Astrocyte (in vitro differentiated cells and primary cell): Measurements from ENCODE around the gene GDF7.
"Not testable (repeated sequence)": the region's sequence is repeated elsewhere in the genome, so short reads cannot be mapped to it uniquely, and the experiment has no call there.

Source experiments
- CTCF ChIP-seq: IDR thresholded peaks from 2 replicates; pipeline ENCODE4 v1.5.1; 2011; ENCODE audit warnings: low read depth, mild to moderate bottlenecking, inconsistent platforms, low read length, moderate library complexity; ENCODE audit not compliant: insufficient read depth
- EZH2 ChIP-seq: IDR thresholded peaks from 2 replicates; pipeline ENCODE4 v1.6.1; 2012; ENCODE audit warnings: mild to moderate bottlenecking, low read length, inconsistent platforms; ENCODE audit not compliant: insufficient read depth

GRCh38 chr2:20716164-20716563, 49.2 kb downstream of the GDF7 start:
- not testable (repeated sequence) for TF ChIP-seq CTCF, EZH2
